ENCODE measurements around the gene UBE2E2.

The UBE2E2 gene

GRCh38 chr3:23481616-23482278 is 278.6 kb downstream of the UBE2E2 start (continued):
- TF ChIP-seq ZBTB6 (tag by site-specific recombination; IDR thresholded peaks at IDR 0.05): 0 out of 2 replicates have a peak, but pooled peaks have one; percentile 23
- TF ChIP-seq ZNF248 (tag by site-specific recombination; IDR thresholded peaks at IDR 0.05): no peak
- no peak for TF ChIP-seq ZBTB1 (tag by site-specific recombination; IDR thresholded peaks at IDR 0.05)
- TF ChIP-seq GFI1B (tag by site-specific recombination; IDR thresholded peaks at IDR 0.05): 0 out of 2 replicates have a peak, but pooled peaks have one; percentile 9
- TF ChIP-seq PRDM4 (tag by site-specific recombination; IDR thresholded peaks at IDR 0.05): peak; percentile 88
- no peak for TF ChIP-seq ZFP37 (tag by site-specific recombination; IDR thresholded peaks at IDR 0.05)
- TF ChIP-seq ZNF629 (tag by site-specific recombination; IDR thresholded peaks at IDR 0.05): peak; percentile 48; the same call in 1 of the 2 replicates
- no peak for TF ChIP-seq ZNF214 (tag by site-specific recombination; IDR thresholded peaks at IDR 0.05; ENCODE audit: borderline replicate concordance)
- peak; percentile 51; the same call in 1 of the 2 replicates for TF ChIP-seq SCRT2 (tag by site-specific recombination; IDR thresholded peaks at IDR 0.05)
- TF ChIP-seq ZBTB21 (tag by site-specific recombination; IDR thresholded peaks at IDR 0.05): 0 out of 2 replicates have a peak, but pooled peaks have one; percentile 35
- no peak for TF ChIP-seq ZNF146 (tag by site-specific recombination; IDR thresholded peaks at IDR 0.05)
- no peak for TF ChIP-seq ZNF416 (tag by site-specific recombination; IDR thresholded peaks at IDR 0.05)
- TF ChIP-seq IKZF3 (tag by site-specific recombination; IDR thresholded peaks at IDR 0.05): peak; percentile 65; the same call in 1 of the 2 replicates
- peak; percentile 83 for TF ChIP-seq OSR2 (tag by site-specific recombination; IDR thresholded peaks at IDR 0.05)
- no peak for TF ChIP-seq ZNF624 (tag by site-specific recombination; IDR thresholded peaks at IDR 0.05)
- TF ChIP-seq BCL6B (tag by site-specific recombination; IDR thresholded peaks at IDR 0.05): 0 out of 2 replicates have a peak, but pooled peaks have one; percentile 23
- peak; percentile 82 for TF ChIP-seq SP7 (tag by site-specific recombination; IDR thresholded peaks at IDR 0.05)
- TF ChIP-seq ZNF610 (tag by site-specific recombination; IDR thresholded peaks at IDR 0.05; ENCODE audit: borderline replicate concordance): no peak
- no peak for TF ChIP-seq ZNF155 (tag by site-specific recombination; IDR thresholded peaks at IDR 0.05)
- no peak for TF ChIP-seq ZNF239 (tag by site-specific recombination; IDR thresholded peaks at IDR 0.05)
- TF ChIP-seq ZNF26 (tag by site-specific recombination; IDR thresholded peaks at IDR 0.05): no peak
- no peak for TF ChIP-seq ZNF341 (tag by site-specific recombination; IDR thresholded peaks at IDR 0.05; ENCODE audit: low read depth)
- peak; percentile 80 for TF ChIP-seq ZXDB (tag by site-specific recombination; IDR thresholded peaks at IDR 0.05)
- no peak for TF ChIP-seq KLF8 (tag by site-specific recombination; IDR thresholded peaks at IDR 0.05)
- no peak for TF ChIP-seq ZNF266 (tag by site-specific recombination; IDR thresholded peaks at IDR 0.05; ENCODE audit: low read depth)
- TF ChIP-seq ZNF571 (tag by site-specific recombination; IDR thresholded peaks at IDR 0.05): no peak
- TF ChIP-seq ZNF292 (tag by site-specific recombination; IDR thresholded peaks at IDR 0.05; ENCODE audit: borderline replicate concordance, low read depth): no peak
- 0 out of 2 replicates have a peak, but pooled peaks have one; percentile 50 for TF ChIP-seq ZNF561 (tag by site-specific recombination; IDR thresholded peaks at IDR 0.05; ENCODE audit: borderline replicate concordance)
- TF ChIP-seq ATF2 (tag by site-specific recombination; IDR thresholded peaks at IDR 0.05; ENCODE audit: low read depth): peak; percentile 53; the same call in 1 of the 2 replicates
- TF ChIP-seq BCL11A (tag by site-specific recombination; IDR thresholded peaks at IDR 0.05; ENCODE audit: low read depth): no peak
- no peak for TF ChIP-seq ZNF660 (tag by site-specific recombination; IDR thresholded peaks at IDR 0.05)
- no peak for TF ChIP-seq ZNF596 (tag by site-specific recombination; IDR thresholded peaks at IDR 0.05)
- TF ChIP-seq KLF17 (tag by site-specific recombination; IDR thresholded peaks at IDR 0.05): no peak

Data from HEK293 (cell line).